GM18505 (cell line): Measurements from ENCODE around the gene PTCHD1.

Experiments
- ATAC-seq: cut with Tn5 transposase; IDR thresholded peaks from one replicate; pipeline ENCODE4 v1.9.1; 2021; ENCODE audit not compliant: unreplicated experiment
- POLR2A ChIP-seq: IDR thresholded peaks from 4 replicates; pipeline ENCODE4 v1.6.1; 2011; ENCODE audit warnings: borderline replicate concordance; ENCODE audit not compliant: insufficient read depth, insufficient read length; ENCODE audit errors: extremely low read depth

PTCHD1 gene

DNA sequence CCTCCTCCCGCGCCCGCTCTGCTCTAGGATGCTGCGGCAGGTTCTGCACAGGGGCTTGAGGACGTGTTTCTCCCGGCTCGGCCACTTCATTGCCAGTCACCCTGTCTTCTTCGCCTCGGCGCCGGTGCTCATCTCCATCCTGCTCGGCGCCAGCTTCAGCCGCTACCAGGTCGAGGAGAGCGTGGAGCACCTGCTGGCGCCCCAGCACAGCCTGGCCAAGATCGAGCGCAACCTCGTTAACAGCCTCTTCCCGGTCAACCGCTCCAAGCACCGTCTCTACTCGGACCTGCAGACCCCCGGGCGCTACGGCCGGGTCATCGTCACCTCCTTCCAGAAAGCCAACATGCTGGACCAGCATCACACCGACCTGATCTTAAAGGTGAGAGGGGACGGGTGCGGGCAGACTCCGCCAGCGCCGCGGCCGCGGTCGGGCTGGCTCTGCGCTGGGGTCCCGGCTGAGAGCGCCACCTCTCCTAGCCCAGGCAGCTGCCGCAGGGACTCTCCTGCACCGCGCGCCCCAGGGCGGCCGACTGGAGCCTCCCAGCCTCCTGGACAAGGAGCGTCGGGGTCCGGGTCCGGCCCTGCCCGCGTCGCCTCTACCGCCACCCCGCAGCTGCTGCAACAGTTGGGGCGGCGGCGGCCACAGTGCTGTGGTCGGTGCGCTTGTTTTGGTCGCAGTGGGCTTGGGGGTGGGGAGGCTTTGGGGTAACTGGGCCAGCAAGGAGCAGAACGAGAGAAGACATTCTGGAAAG lies at the start of gene PTCHD1:
Gene PTCHD1 (plus strand): TSS at position 2 of the 752 bp plus-strand sequence. CDS start 27 bp downstream, at position 29.
- no peak for TF ChIP-seq POLR2A
- no peak for ATAC-seq

DNA sequence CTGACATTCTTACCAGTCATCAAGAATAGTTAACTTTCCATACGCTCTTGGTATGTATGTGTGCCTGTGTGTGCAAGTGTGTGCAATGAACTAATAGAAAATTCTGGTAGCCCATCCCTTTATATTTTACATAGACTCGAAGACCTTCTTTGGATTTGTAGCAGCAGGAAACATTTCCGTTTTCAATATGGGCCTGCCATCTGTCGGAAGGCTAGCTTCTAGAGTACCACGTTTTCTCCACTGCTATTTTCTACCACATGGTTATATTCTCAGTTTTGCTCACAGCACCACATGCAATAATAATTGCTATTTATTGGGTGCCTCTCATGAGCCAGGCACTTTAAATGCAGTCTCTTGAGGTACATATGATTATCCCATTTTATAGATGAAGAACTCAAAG lies 47.9 kb upstream of the PTCHD1 start:
- TF ChIP-seq POLR2A = no peak
- ATAC-seq = no peak

DNA sequence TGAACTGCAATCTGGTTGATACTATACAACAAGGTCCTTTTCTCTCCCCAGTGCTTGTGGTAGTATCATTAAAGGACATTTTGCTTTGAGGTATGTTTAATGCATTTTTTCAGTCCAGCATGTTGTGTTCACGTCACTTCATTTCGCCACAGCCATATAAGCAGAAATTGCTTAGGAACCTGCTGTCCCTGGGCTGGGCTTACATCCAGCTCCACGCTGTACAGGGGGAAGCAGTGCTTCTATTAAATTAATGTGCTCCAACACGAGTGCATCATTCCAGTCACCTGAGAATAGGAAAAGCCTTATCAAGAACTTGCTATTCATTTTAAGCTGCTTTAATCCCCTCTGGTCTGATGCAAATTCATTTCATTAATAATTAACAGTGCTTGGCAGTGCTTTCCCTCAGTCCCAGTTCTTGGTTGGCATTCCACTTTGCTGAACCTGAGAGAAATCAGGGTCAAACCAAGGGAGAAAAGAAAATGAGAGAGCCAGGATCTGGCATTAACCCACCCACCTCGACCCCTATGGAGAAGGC lies 47.4 kb upstream of the PTCHD1 start:
- no peak for ATAC-seq
- TF ChIP-seq POLR2A = no peak

- no peak for TF ChIP-seq POLR2A
- no peak for ATAC-seq
Observed at GRCh38 chrX:23292354-23292987, 42.2 kb upstream of the PTCHD1 start.

- TF ChIP-seq POLR2A = no peak
- no peak for ATAC-seq
Observed at GRCh38 chrX:23292988-23293651, 41.5 kb upstream of the PTCHD1 start.

- TF ChIP-seq POLR2A = no peak
- no peak for ATAC-seq
Observed at GRCh38 chrX:23304881-23305280, 29.8 kb upstream of the PTCHD1 start.

GRCh38 chrX:23311731-23312130 lies 22.9 kb upstream of the PTCHD1 start:
- no peak for ATAC-seq
- no peak for TF ChIP-seq POLR2A

DNA sequence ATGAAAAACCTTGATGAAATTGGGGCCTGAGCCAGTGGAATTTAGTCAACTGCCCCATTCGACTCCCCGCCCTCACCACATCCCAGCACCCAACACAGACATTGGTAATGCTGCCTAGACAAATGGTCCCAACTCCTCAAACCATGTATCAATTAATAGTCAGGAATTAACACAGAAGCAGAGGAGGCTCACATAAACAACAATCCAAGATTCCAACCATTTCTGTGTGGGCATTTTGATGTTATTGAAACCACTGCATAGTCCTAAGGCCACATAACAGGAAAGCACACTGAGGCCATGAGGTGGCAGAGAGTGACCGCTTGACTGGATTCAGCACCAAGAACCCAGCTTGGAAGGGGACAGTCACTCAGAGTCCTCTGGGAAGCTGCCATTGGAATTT lies 22.5 kb upstream of the PTCHD1 start:
- TF ChIP-seq POLR2A = no peak
- no peak for ATAC-seq

DNA sequence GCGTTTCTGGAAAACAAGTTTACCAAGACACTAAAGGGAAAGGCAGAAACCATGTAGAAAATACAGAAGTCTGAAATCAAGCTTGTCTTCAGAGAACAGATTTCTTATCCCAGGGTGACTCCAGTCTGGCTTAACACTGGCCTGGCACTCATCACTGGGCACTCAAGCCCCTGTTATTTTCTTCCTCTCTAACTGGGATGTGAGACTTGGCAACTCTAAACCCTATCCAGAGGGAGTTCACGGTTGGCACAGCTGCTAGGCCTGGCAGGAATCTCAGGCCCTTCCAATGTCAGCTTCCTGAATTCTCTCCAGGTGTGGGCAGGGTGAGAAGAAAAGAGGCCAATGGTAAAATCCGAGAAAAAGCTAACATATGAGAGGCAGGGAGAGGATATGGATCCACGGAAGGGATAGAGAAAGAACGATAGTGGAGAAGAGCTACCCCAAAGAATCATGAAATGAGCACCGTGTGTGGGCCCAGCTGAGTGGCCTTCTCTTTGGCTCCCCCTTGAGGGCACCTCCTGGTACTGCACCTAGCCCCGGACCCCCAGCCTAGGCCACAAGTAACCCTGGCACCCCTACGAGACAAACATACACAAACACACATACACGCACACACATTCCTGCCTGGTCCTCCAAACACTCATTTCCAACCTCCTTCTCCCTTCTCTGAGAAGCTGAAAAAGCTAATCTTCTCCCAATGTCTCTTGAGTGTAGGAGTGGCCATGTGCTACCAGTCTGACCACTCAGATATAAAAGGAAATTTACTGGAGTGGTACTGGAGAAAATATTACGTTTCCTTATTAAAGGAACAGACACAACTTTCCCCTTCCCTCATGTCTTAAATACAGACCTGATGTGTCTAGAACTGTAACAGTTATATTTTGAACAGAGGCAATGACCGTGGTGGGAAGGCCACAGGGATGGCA lies 16.6 kb upstream of the PTCHD1 start:
- no peak for TF ChIP-seq POLR2A
- ATAC-seq = peak; percentile 89

DNA sequence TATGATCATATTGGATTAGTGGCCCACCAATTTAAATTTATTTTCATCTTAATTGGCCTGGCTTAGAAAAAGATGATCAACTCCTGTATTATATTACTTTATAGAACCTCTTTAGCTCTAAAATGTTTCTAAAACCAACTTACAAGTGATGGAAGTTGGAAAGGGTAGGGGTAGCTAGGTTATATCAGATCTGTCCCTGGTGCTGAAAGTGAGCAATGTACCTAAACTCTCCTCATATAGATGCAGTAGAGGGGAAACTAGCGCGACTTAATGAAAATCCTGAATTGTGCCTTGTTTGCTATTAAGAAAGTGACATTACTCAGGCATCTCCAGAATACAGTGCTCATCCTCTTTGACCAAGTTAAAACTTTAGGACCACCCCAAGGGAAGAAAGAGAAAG lies 7.5 kb upstream of the PTCHD1 start:
- TF ChIP-seq POLR2A = no peak
- no peak for ATAC-seq

DNA sequence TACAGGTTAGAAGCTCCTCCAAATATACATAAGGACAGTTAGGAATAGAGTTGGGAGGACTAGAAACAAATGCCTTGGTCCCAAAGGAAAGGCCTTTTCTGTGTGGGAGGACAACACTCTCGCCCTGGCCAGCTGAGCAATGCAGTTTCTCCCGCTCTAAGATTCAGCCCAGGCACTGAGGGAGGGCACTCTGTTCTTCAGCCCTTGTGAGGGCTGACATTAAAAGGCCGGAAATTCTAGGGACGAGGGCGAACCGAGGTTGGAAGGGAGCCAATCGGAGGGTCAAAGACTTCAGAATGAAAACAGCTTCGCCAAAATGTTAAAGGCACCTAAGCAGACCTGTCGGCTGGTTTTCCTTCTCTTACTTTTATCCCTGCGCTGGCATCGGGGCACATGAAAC lies 2.9 kb upstream of the PTCHD1 start:
- TF ChIP-seq POLR2A = no peak
- ATAC-seq = no peak

- TF ChIP-seq POLR2A = no peak
- ATAC-seq = no peak
Observed at GRCh38 chrX:23332101-23332887, 2.4 kb upstream of the PTCHD1 start.
